NT2/D1 (cell line): ENCODE results near the gene CFAP61.

Source experiments
- SUZ12 ChIP-seq: IDR thresholded peaks from 2 replicates; pipeline ENCODE4 v1.6.1; 2011; ENCODE audit not compliant: insufficient read length, insufficient read depth; ENCODE audit errors: extremely low read depth
- YY1 ChIP-seq: IDR thresholded peaks from 2 replicates; pipeline ENCODE4 v1.6.1; 2011; ENCODE audit not compliant: insufficient read length, insufficient read depth
- ZNF274 ChIP-seq: IDR thresholded peaks from 2 replicates; pipeline ENCODE4 v1.6.1; 2011; ENCODE audit warnings: mild to moderate bottlenecking, low read depth, low read length

GRCh38 chr20:20207872-20208271 lies 155.5 kb downstream of the CFAP61 start:
- no peak for TF ChIP-seq SUZ12
- TF ChIP-seq ZNF274 = no peak
- no peak for TF ChIP-seq YY1
